Measurements from ENCODE around the gene ATPAF1. TPM values are rescaled to one million over a fixed set of nuclear protein-coding genes. Genes with fewer than 3 reads are reported as not detected.

ATPAF1 gene
- total RNA-seq, 1 experiment from 2014 or later, result 50.3 TPM

- peaks cover 10% of the 10 kb centered on the region; the same call in 1 of the 2 replicates for H3F3A ChIP-seq (ENCODE audit: insufficient read depth, low read depth)
Measured at GRCh38 chr1:46677339-46677738, 9.2 kb upstream of the ATPAF1 start.

GRCh38 chr1:46676531-46676930 is 8.4 kb upstream of the ATPAF1 start:
- Histone ChIP-seq H3K36me3 (ENCODE audit: low read depth) (peaks cover 24% of the 10 kb centered on the region), H3K9me3 (ENCODE audit: insufficient read depth, low read depth) (no peaks in the 10 kb centered on the region), H3K79me2 (ENCODE audit: low read depth) (no peaks in the 10 kb centered on the region), H3K27me3 (ENCODE audit: insufficient read depth, low read depth) (no peaks in the 10 kb centered on the region), H2AFZ (no peak overlapping the region), H3K9me2 (ENCODE audit: insufficient read depth) (no peaks in the 10 kb centered on the region), H4K20me1 (ENCODE audit: insufficient read depth) (peaks cover 6% of the 10 kb centered on the region), H3K27ac (no peak overlapping the region), H3K4me1 (replicated peaks; ENCODE audit: insufficient read depth) (no peaks in the 10 kb centered on the region), H3K4me3 (no peak overlapping the region), H3F3A (ENCODE audit: insufficient read depth, low read depth) (peaks cover 7% of the 10 kb centered on the region; the same call in 1 of the 2 replicates), H3K4me2 (no peak overlapping the region)
- TF ChIP-seq CTCF (conservative IDR thresholded peaks at IDR 0.05) (no peak), EZH2 (IDR thresholded peaks at IDR 0.05; ENCODE audit: low read depth) (no peak)
- no peak for DNase-seq
- ChIA-PET POLR2A (ENCODE audit: unreplicated experiment) (interaction anchor here (0.6 kb wide), 3 partner anchors 11 to 493 kb away, joined by 3 to 4 read pairs (median 3); no protein-coding TSS in a partner anchor), CTCF (no interaction called here)
- intact Hi-C loops (cut with micrococcal nuclease; ENCODE audit: unreplicated experiment), result no loop called here
- BruUV-seq (replicated peaks), result no TSS peak

More at GRCh38 chr1:46677339-46677738, 9.2 kb upstream of the ATPAF1 start:
- Histone ChIP-seq H2AFZ (no peak overlapping the region), H3K9me3 (ENCODE audit: insufficient read depth, low read depth) (no peaks in the 10 kb centered on the region), H3K9me2 (ENCODE audit: insufficient read depth) (no peaks in the 10 kb centered on the region), H3K36me3 (ENCODE audit: low read depth) (peaks cover 24% of the 10 kb centered on the region), H3K4me3 (no peak overlapping the region), H3K4me1 (replicated peaks; ENCODE audit: insufficient read depth) (no peaks in the 10 kb centered on the region), H3K27me3 (ENCODE audit: insufficient read depth, low read depth) (no peaks in the 10 kb centered on the region), H4K20me1 (ENCODE audit: insufficient read depth) (peaks cover 6% of the 10 kb centered on the region), H3K27ac (no peak overlapping the region), H3K79me2 (ENCODE audit: low read depth) (no peaks in the 10 kb centered on the region), H3K4me2 (no peak overlapping the region)
- no peak for DNase-seq
- BruUV-seq (replicated peaks), result no TSS peak
- intact Hi-C loops (cut with micrococcal nuclease; ENCODE audit: unreplicated experiment), result no loop called here
- POLR2A ChIA-PET (ENCODE audit: unreplicated experiment), result interaction anchor here (0.6 kb wide), 3 partner anchors 10 to 261 kb away, joined by 3 to 4 read pairs (median 3); no protein-coding TSS in a partner anchor
- CTCF ChIA-PET, result no interaction called here
- TF ChIP-seq CTCF (conservative IDR thresholded peaks at IDR 0.05) (no peak), EZH2 (IDR thresholded peaks at IDR 0.05; ENCODE audit: low read depth) (no peak)

GRCh38 chr1:46675549-46676314 is 7.6 kb upstream of the ATPAF1 start:
- POLR2A ChIA-PET (ENCODE audit: unreplicated experiment), result interaction anchor here (0.6 kb wide), 1 partner anchor 27 kb away, joined by 6 read pairs; no protein-coding TSS in a partner anchor
- TF ChIP-seq EZH2 (IDR thresholded peaks at IDR 0.05; ENCODE audit: low read depth) (no peak), CTCF (conservative IDR thresholded peaks at IDR 0.05) (no peak)
- intact Hi-C loops (cut with micrococcal nuclease; ENCODE audit: unreplicated experiment), result no loop called here
- Histone ChIP-seq H3K9me2 (ENCODE audit: insufficient read depth) (no peaks in the 10 kb centered on the region), H3K9me3 (ENCODE audit: insufficient read depth, low read depth) (no peaks in the 10 kb centered on the region), H4K20me1 (ENCODE audit: insufficient read depth) (peaks cover 6% of the 10 kb centered on the region), H3K36me3 (ENCODE audit: low read depth) (peaks cover 24% of the 10 kb centered on the region), H2AFZ (no peak overlapping the region), H3F3A (ENCODE audit: insufficient read depth, low read depth) (0 out of 2 replicates have a peak, but pooled peaks cover 7% of the 10 kb centered on the region), H3K4me3 (no peak overlapping the region), H3K4me1 (replicated peaks; ENCODE audit: insufficient read depth) (no peaks in the 10 kb centered on the region), H3K4me2 (no peak overlapping the region), H3K27me3 (ENCODE audit: insufficient read depth, low read depth) (no peaks in the 10 kb centered on the region), H3K27ac (peak overlapping the region; percentile 31), H3K79me2 (ENCODE audit: low read depth) (no peaks in the 10 kb centered on the region)
- BruUV-seq (replicated peaks), result no TSS peak
- no peak for DNase-seq
- CTCF ChIA-PET, result no interaction called here
